OCI-LY1 (cell line): ENCODE data around the gene OAT.

ENCODE experiments used
- EZH2 ChIP-seq: fragments of 200-600 bp; sonication (generic), shearing (Covaris generic); IDR thresholded peaks from 2 replicates; pipeline ENCODE4 v1.8.0; 2017; ENCODE audit warnings: borderline replicate concordance, mixed run types, mild to moderate bottlenecking, antibody characterized with exemption, low read length, moderate library complexity, mixed read lengths
- TF ChIP-seq, protein P1 (sequence below): fragments of 200-600 bp; sonication (generic), shearing (Covaris generic); IDR thresholded peaks from 2 replicates; pipeline ENCODE4 v1.5.1; 2017; ENCODE audit warnings: mild to moderate bottlenecking, antibody characterized with exemption, low read length, moderate library complexity, mixed read lengths

DNA sequence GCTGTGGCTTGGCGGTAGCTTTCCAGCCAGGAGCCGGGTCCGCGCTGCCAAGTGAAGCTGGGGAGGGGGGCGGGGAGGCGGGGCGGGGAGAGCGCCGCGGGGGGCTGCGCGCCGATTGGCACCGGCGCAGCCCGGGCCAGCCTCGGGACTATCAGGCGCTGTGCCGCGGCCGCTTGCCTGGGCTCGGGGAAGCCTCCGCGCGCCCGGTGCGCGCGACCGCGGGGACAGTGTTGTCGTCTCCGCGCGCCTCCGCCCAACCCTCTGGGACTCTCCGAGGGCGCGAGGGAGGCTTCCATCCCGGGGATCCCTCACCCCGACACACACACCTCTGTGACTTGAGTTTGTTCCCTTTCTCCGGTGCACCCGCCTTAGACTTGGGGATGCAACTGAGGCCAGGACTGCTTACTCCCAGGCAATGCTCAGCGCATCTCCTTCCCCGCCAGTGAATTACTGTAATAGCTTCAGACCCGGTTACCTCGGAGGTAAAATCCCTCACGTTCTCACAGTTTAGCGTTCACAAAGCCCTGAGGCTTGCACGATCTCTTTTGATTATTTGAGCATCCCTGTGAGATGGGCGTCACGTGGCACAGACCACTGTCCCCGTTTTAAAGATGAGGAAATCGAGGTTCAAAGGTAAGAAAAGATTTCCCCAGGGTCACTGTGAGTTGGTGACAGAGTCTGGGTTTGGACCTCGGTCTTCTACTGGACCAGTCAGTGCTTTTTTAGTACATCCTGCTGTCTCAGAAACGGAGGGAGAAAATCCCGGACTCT lies 31.5 kb upstream of the OAT start, which contains the start of gene NKX1-2:
- TF ChIP-seq, protein P1, sequence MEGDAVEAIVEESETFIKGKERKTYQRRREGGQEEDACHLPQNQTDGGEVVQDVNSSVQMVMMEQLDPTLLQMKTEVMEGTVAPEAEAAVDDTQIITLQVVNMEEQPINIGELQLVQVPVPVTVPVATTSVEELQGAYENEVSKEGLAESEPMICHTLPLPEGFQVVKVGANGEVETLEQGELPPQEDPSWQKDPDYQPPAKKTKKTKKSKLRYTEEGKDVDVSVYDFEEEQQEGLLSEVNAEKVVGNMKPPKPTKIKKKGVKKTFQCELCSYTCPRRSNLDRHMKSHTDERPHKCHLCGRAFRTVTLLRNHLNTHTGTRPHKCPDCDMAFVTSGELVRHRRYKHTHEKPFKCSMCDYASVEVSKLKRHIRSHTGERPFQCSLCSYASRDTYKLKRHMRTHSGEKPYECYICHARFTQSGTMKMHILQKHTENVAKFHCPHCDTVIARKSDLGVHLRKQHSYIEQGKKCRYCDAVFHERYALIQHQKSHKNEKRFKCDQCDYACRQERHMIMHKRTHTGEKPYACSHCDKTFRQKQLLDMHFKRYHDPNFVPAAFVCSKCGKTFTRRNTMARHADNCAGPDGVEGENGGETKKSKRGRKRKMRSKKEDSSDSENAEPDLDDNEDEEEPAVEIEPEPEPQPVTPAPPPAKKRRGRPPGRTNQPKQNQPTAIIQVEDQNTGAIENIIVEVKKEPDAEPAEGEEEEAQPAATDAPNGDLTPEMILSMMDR, result no peak
- TF ChIP-seq EZH2, result no peak
